ENCODE measurements around the gene CD82. TPM values are rescaled to one million over a fixed set of nuclear protein-coding genes. Genes with fewer than 3 reads are reported as not detected.
A peak's percentile ranks its signal among the peaks of the same experiment; 100 is the strongest.

CD82 gene
- total and polyA plus RNA-seq, 11 donors, result 20.1 to 76.2 (median 37.3) TPM

GRCh38 chr11:44527476-44527875, 38.0 kb upstream of the CD82 start:
- H3K4me1 ChIP-seq, result peaks cover 0 to 35% (median 7%) of the 10 kb centered on the region in 12 donors
- H3K4me3 ChIP-seq, result no peak overlapping the region
- no peaks in the 10 kb centered on the region for H3K36me3 ChIP-seq
- DNase-seq (peak in 1 of 5 donors; percentile 67), ATAC-seq (peak in 2 of 4 donors; percentile 24 to 49)
- H3K9me3 ChIP-seq, result no peaks in the 10 kb centered on the region
- WGBS, 4 donors, result 82 to 91% (median 85%) methylated on average over 10 of the region's 10 CpGs
- intact Hi-C loops (cut with DNase I), result no loop called here
- TF ChIP-seq CTCF (IDR thresholded peaks at IDR 0.05), result no peak
- TF ChIP-seq POLR2A (IDR thresholded peaks at IDR 0.05), result no peak
- H3K27me3 ChIP-seq, result no peaks in the 10 kb centered on the region
- H3K27ac ChIP-seq, result no peak overlapping the region

- no peaks in the 10 kb centered on the region for H3K27me3 ChIP-seq
- H3K36me3 ChIP-seq, result no peaks in the 10 kb centered on the region
- H3K4me3 ChIP-seq, result no peak overlapping the region
- intact Hi-C loops (cut with DNase I), result no loop called here
- H3K9me3 ChIP-seq, result no peaks in the 10 kb centered on the region
- TF ChIP-seq CTCF (IDR thresholded peaks at IDR 0.05) (no peak), POLR2A (IDR thresholded peaks at IDR 0.05) (no peak)
- ATAC-seq (peak in 1 of 4 donors; percentile 18), DNase-seq (no peak)
- WGBS, 4 donors, result 73 to 87% (median 80%) methylated on average over 8 of the region's 8 CpGs
- peaks cover 0 to 35% (median 7%) of the 10 kb centered on the region in 12 donors for H3K4me1 ChIP-seq
- H3K27ac ChIP-seq, result no peak overlapping the region
Observed at GRCh38 chr11:44528103-44528502, 37.4 kb upstream of the CD82 start.

- Histone ChIP-seq H3K36me3 (no peaks in the 10 kb centered on the region), H3K27me3 (no peaks in the 10 kb centered on the region), H3K9me3 (no peaks in the 10 kb centered on the region), H3K4me1 (peaks cover 0 to 35% (median 7%) of the 10 kb centered on the region in 12 donors), H3K27ac (no peak overlapping the region), H3K4me3 (no peak overlapping the region)
- DNase-seq (no peak), ATAC-seq (no peak)
- TF ChIP-seq POLR2A (IDR thresholded peaks at IDR 0.05) (no peak), CTCF (IDR thresholded peaks at IDR 0.05) (no peak)
- WGBS, 4 donors, result 96 to 100% (median 97%) methylated on average over 2 of the region's 2 CpGs
- intact Hi-C loops (cut with DNase I), result no loop called here
Observed at GRCh38 chr11:44528581-44528980, 36.9 kb upstream of the CD82 start.

GRCh38 chr11:44529895-44530412, 35.5 kb upstream of the CD82 start:
- H3K27me3 ChIP-seq, result no peaks in the 10 kb centered on the region
- DNase-seq (no peak), ATAC-seq (no peak)
- peaks cover 0 to 26% (median 3%) of the 10 kb centered on the region in 12 donors for H3K4me1 ChIP-seq
- H3K4me3 ChIP-seq, result no peak overlapping the region
- 82 to 89% (median 89%) methylated on average over 7 of the region's 7 CpGs for WGBS, 4 donors
- TF ChIP-seq POLR2A (IDR thresholded peaks at IDR 0.05) (no peak), CTCF (IDR thresholded peaks at IDR 0.05) (no peak)
- H3K27ac ChIP-seq, result no peak overlapping the region
- H3K36me3 ChIP-seq, result no peaks in the 10 kb centered on the region
- intact Hi-C loops (cut with DNase I), result loop anchor here in 3 of 10 donors (10.0 kb wide), 2 partner anchors 425 to 435 kb away; partner anchors contain the start of gene EXT2 (in 2 of the 3)
- H3K9me3 ChIP-seq, result no peaks in the 10 kb centered on the region
